Body of pancreas (tissue), 4 donors: Measurements from ENCODE around the gene HIP1R.

ENCODE experiments used
- CTCF ChIP-seq, 7 experiments: fragments of 450-650 bp in 4 of 7; fragments of 200-600 bp in 3 of 7; sonication (generic) in 3 of 7; IDR thresholded peaks; one replicate each; pipeline ENCODE4 v1.5.1; 2016 to 2019; ENCODE audit warnings: antibody characterized with exemption in 7 of 7
- POLR2A ChIP-seq, 3 donors: fragments of 450-650 bp; IDR thresholded peaks; one replicate each; pipeline ENCODE4 v1.6.1; 2016; ENCODE audit warnings: antibody characterized with exemption in 3 of 3, mild to moderate bottlenecking in 2 of 3

GRCh38 chr12:122788387-122788786 is 46.9 kb upstream of the HIP1R start:
- TF ChIP-seq POLR2A (IDR thresholded peaks at IDR 0.05), result no peak
- no peak for TF ChIP-seq CTCF (IDR thresholded peaks at IDR 0.05)
